SKM-1 treated with dmso at 0.1 percent for 144 hours (cell line): ENCODE measurements around the gene SMARCD1.
A peak's percentile ranks its signal among the peaks of the same experiment; 100 is the strongest.

Experiments
- DNase-seq: peaks from one replicate; lab custom pipeline; 2025; ENCODE audit not compliant: unreplicated experiment; lab: John Stamatoyannopoulos, UW

Gene SMARCD1

GRCh38 chr12:50057000-50057841 lies 27.9 kb upstream of the SMARCD1 start, which contains the start of gene ASIC1:
TSS of gene ASIC1 (plus strand) at chr12:50057596. CDS start at chr12:50058767, 1,171 bp downstream.
- no peak for DNase-seq

GRCh38 chr12:50057896-50058670 lies 27.1 kb upstream of the SMARCD1 start:
- DNase-seq: no peak

- DNase-seq: no peak
These were observed 26.3 kb upstream of the SMARCD1 start for GRCh38 chr12:50058743-50059312.

GRCh38 chr12:50059440-50060119 lies 25.6 kb upstream of the SMARCD1 start:
- DNase-seq: no peak

- DNase-seq: no peak
These were observed 25.0 kb upstream of the SMARCD1 start for GRCh38 chr12:50060120-50060468.

GRCh38 chr12:50061171-50061570 lies 24.0 kb upstream of the SMARCD1 start:
- no peak for DNase-seq

GRCh38 chr12:50061946-50062686 lies 23.0 kb upstream of the SMARCD1 start:
- no peak for DNase-seq

- no peak for DNase-seq
These were observed 22.2 kb upstream of the SMARCD1 start for GRCh38 chr12:50062728-50063460.

- no peak for DNase-seq
These were observed 19.3 kb upstream of the SMARCD1 start for GRCh38 chr12:50065726-50066310.

GRCh38 chr12:50066402-50066801 lies 18.7 kb upstream of the SMARCD1 start:
- DNase-seq: no peak

GRCh38 chr12:50069069-50069468 lies 16.1 kb upstream of the SMARCD1 start:
- DNase-seq: no peak

- no peak for DNase-seq
These were observed 15.6 kb upstream of the SMARCD1 start for GRCh38 chr12:50069539-50069938.

GRCh38 chr12:50070314-50071060 lies 14.7 kb upstream of the SMARCD1 start:
- peak; percentile 60 for DNase-seq

- no peak for DNase-seq
These were observed 12.8 kb upstream of the SMARCD1 start for GRCh38 chr12:50072198-50072907.

GRCh38 chr12:50073206-50073605 lies 11.9 kb upstream of the SMARCD1 start:
- DNase-seq: no peak

GRCh38 chr12:50073712-50074111 lies 11.4 kb upstream of the SMARCD1 start:
- DNase-seq: no peak

- DNase-seq: peak; percentile 54
These were observed 10.0 kb upstream of the SMARCD1 start for GRCh38 chr12:50074936-50075807.
